ENCODE measurements around the gene HTR1E.

HTR1E gene

GRCh38 chr6:87049779-87050178, 112.5 kb downstream of the HTR1E start:
- Histone ChIP-seq H3K9me3 (no peaks in the 10 kb centered on the region), H3K36me3 (no peaks in the 10 kb centered on the region), H3K4me1 (ENCODE audit: control insufficient read depth in 1 of 2, insufficient read depth in 1 of 2, low read depth in 1 of 2, low read length in 1 of 2) (no peaks in the 10 kb centered on the region), H3K27me3 (peaks cover 82% of the 10 kb centered on the region), H3K4me3 (ENCODE audit: low read depth in 1 of 2, low read length in 1 of 2) (no peak overlapping the region), H3K27ac (no peak overlapping the region)
- TF ChIP-seq CTCF (IDR thresholded peaks at IDR 0.05) = no peak

- no peak for TF ChIP-seq CTCF (IDR thresholded peaks at IDR 0.05)
- Histone ChIP-seq H3K27me3 (peaks cover 55% of the 10 kb centered on the region), H3K36me3 (no peaks in the 10 kb centered on the region), H3K4me3 (ENCODE audit: low read depth in 1 of 2, low read length in 1 of 2) (no peak overlapping the region), H3K9me3 (no peaks in the 10 kb centered on the region), H3K4me1 (ENCODE audit: control insufficient read depth in 1 of 2, insufficient read depth in 1 of 2, low read depth in 1 of 2, low read length in 1 of 2) (no peaks in the 10 kb centered on the region), H3K27ac (no peak overlapping the region)
These were observed 116.0 kb downstream of the HTR1E start for GRCh38 chr6:87053312-87053711.

GRCh38 chr6:87054143-87054833, 117.0 kb downstream of the HTR1E start:
- H3K4me1 ChIP-seq (ENCODE audit: control insufficient read depth in 1 of 2, insufficient read depth in 1 of 2, low read depth in 1 of 2, low read length in 1 of 2) = no peaks in the 10 kb centered on the region
- H3K4me3 ChIP-seq (ENCODE audit: low read depth in 1 of 2, low read length in 1 of 2) = no peak overlapping the region
- H3K27me3 ChIP-seq = peaks cover 47% of the 10 kb centered on the region
- H3K27ac ChIP-seq = no peak overlapping the region
- no peak for TF ChIP-seq CTCF (IDR thresholded peaks at IDR 0.05)
- H3K36me3 ChIP-seq = no peaks in the 10 kb centered on the region
- no peaks in the 10 kb centered on the region for H3K9me3 ChIP-seq

GRCh38 chr6:87059943-87060342, 122.6 kb downstream of the HTR1E start:
- Histone ChIP-seq H3K36me3 (no peaks in the 10 kb centered on the region), H3K4me1 (ENCODE audit: control insufficient read depth in 1 of 2, insufficient read depth in 1 of 2, low read depth in 1 of 2, low read length in 1 of 2) (no peaks in the 10 kb centered on the region), H3K27ac (no peak overlapping the region), H3K9me3 (no peaks in the 10 kb centered on the region), H3K27me3 (peaks cover 30% of the 10 kb centered on the region), H3K4me3 (ENCODE audit: low read depth in 1 of 2, low read length in 1 of 2) (no peak overlapping the region)
- no peak for TF ChIP-seq CTCF (IDR thresholded peaks at IDR 0.05)

GRCh38 chr6:87065117-87065516, 127.8 kb downstream of the HTR1E start:
- H3K27ac ChIP-seq = no peak overlapping the region
- H3K9me3 ChIP-seq = no peaks in the 10 kb centered on the region
- peaks cover 27% of the 10 kb centered on the region for H3K27me3 ChIP-seq
- peaks cover 9 to 15% of the 10 kb centered on the region in 2 experiments for H3K4me1 ChIP-seq (ENCODE audit: control insufficient read depth in 1 of 2, insufficient read depth in 1 of 2, low read depth in 1 of 2, low read length in 1 of 2)
- H3K36me3 ChIP-seq = no peaks in the 10 kb centered on the region
- no peak overlapping the region for H3K4me3 ChIP-seq (ENCODE audit: low read depth in 1 of 2, low read length in 1 of 2)
- TF ChIP-seq CTCF (IDR thresholded peaks at IDR 0.05) = no peak
